NK-92 treated with Interleukin-12 subunit alpha and Interleukin-12 subunit beta, amount 100 ng/mL, for 24 hours (cell line): ENCODE data around the gene SASH3.
A peak's percentile ranks its signal among the peaks of the same experiment; 100 is the strongest.
"Not testable (repeated sequence)": the region's sequence is repeated elsewhere in the genome, so short reads cannot be mapped to it uniquely, and the experiment has no call there.

Experiments used
- DNase-seq: peaks from one replicate; lab custom pipeline; 2025; lab: John Stamatoyannopoulos, UW

Gene SASH3

GRCh38 chrX:129779747-129780146 is at the start of gene SASH3:
TSS of gene SASH3 (plus strand) at chrX:129779949. CDS start at chrX:129780098, 149 bp downstream.
- peak; percentile 73 for DNase-seq

GRCh38 chrX:129731228-129731627 is 48.5 kb upstream of the SASH3 start:
- no peak for DNase-seq

GRCh38 chrX:129732857-129733256 is 46.9 kb upstream of the SASH3 start:
- DNase-seq = no peak

- DNase-seq = no peak
Observed at GRCh38 chrX:129733335-129733734, 46.4 kb upstream of the SASH3 start.

- no peak for DNase-seq
Observed at GRCh38 chrX:129736491-129736890, 43.3 kb upstream of the SASH3 start.

GRCh38 chrX:129737916-129738315 is 41.8 kb upstream of the SASH3 start:
- DNase-seq = no peak

- no peak for DNase-seq
Observed at GRCh38 chrX:129738466-129739308, 41.1 kb upstream of the SASH3 start, which contains the start of gene XPNPEP2. TSS of gene XPNPEP2 (plus strand) at chrX:129738979. CDS start at chrX:129739214, 235 bp downstream.

- DNase-seq = no peak
Observed at GRCh38 chrX:129739578-129739977, 40.2 kb upstream of the SASH3 start.

GRCh38 chrX:129741880-129742758 is 37.6 kb upstream of the SASH3 start:
- DNase-seq = no peak

GRCh38 chrX:129742759-129743152 is 37.0 kb upstream of the SASH3 start:
- not testable (repeated sequence) for DNase-seq

- no peak for DNase-seq
Observed at GRCh38 chrX:129743821-129744220, 35.9 kb upstream of the SASH3 start.

GRCh38 chrX:129744861-129745321 is 34.9 kb upstream of the SASH3 start:
- DNase-seq = no peak

GRCh38 chrX:129746557-129747470 is 32.9 kb upstream of the SASH3 start:
- no peak for DNase-seq

GRCh38 chrX:129747533-129747932 is 32.2 kb upstream of the SASH3 start:
- no peak for DNase-seq

- DNase-seq = no peak
Observed at GRCh38 chrX:129748305-129748704, 31.4 kb upstream of the SASH3 start.

GRCh38 chrX:129749069-129749468 is 30.7 kb upstream of the SASH3 start:
- DNase-seq = no peak

- peak; percentile 7 for DNase-seq
Observed at GRCh38 chrX:129750971-129751370, 28.8 kb upstream of the SASH3 start.

GRCh38 chrX:129754056-129755024 is 25.4 kb upstream of the SASH3 start:
- DNase-seq = no peak

- DNase-seq = no peak
Observed at GRCh38 chrX:129755779-129756650, 23.7 kb upstream of the SASH3 start.
